HG03097 (cell line): Measurements from ENCODE around the gene EZH1.
A peak's percentile ranks its signal among the peaks of the same experiment; 100 is the strongest.
"Not testable (repeated sequence)": the region's sequence is repeated elsewhere in the genome, so short reads cannot be mapped to it uniquely, and the experiment has no call there.

Experiments
- ATAC-seq: cut with Tn5 transposase; IDR thresholded peaks from one replicate; pipeline ENCODE4 v1.9.1; 2021; ENCODE audit not compliant: unreplicated experiment, low FRiP score

EZH1 gene

DNA sequence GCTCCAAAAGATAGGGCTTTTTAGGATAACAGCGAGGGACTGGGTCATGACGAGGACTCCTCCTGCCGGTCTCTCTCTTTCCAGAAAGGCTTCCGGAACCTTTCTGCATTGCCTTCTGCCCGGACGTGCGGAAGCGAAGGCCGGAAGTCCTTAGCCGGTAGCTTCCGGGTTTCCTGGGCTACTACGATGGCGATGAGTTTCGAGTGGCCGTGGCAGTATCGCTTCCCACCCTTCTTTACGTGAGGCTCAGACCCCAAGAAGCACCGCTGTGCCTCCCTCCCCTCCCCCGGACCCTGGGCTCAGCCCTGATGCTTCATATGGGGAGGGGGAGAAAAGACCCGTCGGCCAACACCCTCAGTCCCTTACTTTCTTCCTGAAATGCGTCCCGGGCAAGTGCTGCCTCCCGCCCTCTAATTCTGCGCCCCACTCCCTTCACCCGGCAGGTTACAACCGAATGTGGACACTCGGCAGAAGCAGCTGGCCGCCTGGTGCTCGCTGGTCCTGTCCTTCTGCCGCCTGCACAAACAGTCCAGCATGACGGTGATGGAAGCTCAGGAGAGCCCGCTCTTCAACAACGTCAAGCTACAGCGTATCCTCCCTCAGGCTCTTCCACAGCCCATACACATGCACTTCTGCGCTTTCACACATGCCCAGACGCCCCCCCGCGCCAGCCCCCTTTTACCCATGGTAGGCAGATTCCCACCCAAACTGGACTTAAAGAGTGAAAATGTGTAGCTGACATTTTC, 28.6 kb upstream of the EZH1 start, which contains the start of gene VPS25:
VPS25 (plus strand) TSS at position 160 of the 746 bp plus-strand sequence; CDS start at position 187, 27 bp downstream.
- ATAC-seq: peak; percentile 75

DNA sequence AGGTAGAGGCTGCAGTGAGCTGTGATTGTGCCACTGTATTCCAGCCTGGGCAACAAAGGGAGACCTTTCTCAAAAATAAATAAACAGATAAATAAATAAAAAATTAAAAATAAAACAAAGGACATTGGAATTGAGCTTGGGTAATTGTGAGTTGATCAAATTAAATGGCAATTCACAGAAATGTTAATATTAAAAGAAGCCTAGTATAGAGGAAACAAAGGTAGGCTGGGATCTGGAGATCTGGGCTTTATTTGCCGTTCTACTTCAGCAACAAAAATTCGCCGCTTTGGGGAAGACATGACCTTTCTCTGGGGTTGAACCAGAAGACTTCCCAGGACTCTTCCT, 28.1 kb upstream of the EZH1 start:
- ATAC-seq: no peak

- ATAC-seq: not testable (repeated sequence)
Observed at GRCh38 chr17:42769964-42770363, 25.1 kb upstream of the EZH1 start.

DNA sequence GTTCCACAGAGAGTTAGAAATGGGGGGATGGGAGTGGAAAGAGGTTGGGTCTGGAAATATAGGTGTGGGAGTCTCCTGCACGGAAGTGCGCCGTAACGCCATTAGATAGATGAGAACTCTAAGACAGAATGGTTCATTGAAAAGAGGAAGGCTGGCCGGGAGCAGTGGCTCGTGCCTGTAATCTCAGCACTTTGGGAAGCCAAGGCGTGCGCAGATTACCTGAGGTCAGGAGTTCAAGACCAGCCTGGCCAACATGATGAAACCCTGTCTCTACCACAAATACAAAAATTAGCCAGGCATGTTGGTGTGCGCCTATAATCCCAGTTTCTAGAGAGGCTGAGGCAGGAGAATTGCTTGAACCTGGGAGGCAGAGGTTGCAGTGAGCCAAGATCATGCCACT, 23.2 kb upstream of the EZH1 start:
- not testable (repeated sequence) for ATAC-seq

- no peak for ATAC-seq
Observed at GRCh38 chr17:42767512-42767911, 22.7 kb upstream of the EZH1 start.

DNA sequence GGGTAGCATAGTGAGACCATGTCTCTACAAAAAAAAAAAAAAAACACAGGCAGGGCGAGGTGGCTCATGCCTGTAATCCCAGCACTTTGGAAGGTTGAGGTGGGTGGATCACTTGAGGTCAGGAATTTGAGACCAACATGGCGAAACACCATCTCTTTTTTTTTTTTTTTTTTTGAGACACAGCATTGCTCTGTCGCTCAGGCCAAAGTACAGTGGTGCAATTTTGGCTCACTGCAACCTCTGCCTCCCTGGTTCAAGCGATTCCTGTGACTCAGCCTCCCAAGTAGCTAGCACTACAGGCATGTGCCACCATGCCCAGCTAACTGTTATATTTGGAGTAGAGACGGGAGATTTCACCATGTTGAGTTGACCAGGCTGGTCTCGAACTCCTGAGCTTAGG, 21.3 kb upstream of the EZH1 start:
- ATAC-seq: no peak

DNA sequence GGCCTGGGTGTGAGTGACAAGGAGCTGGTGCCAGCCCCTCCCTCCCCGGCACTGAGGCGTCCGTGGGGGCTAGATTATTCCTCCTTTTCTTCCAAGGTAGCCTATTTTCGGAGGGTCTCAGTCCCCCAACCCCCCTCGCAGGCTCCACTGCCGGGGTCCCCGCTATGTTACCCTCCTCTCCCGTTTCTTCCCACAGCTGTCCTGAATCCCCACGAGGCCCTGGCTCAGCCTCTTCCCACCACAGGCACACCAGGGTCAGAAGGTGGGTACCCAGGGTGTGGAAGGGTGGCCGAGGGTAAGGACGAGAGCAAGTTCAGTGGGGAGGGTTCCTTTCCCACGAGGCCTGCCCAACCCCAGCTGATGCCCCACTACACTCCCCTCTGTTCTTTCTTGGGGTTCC, 16.8 kb upstream of the EZH1 start:
- no peak for ATAC-seq

GRCh38 chr17:42760652-42761581, 16.1 kb upstream of the EZH1 start, which contains the start of gene RAMP2:
TSS of gene RAMP2 (plus strand) at chr17:42761227. CDS start at chr17:42761262, 35 bp downstream.
- no peak for ATAC-seq

GRCh38 chr17:42759982-42760651, 15.3 kb upstream of the EZH1 start:
- no peak for ATAC-seq

DNA sequence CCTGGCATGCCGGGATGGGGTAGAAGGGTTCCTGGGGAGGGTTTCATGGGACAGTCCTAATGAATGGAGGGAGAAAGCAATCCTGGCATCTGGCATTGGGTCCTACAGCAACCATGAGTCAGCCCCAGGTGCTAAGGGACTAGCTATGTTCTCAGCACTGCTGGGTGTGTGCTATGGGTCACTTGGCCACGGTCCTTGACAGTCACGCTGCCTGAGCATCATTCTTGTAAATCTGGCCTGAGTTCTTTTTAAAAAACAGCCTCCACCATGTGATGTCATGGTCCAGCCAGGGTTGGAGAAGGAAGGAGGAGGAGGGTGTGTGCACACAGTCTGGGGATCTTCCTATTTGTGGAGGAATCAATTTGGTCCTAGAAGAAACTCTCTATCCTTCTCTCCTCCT, 9.9 kb upstream of the EZH1 start:
- ATAC-seq: no peak

DNA sequence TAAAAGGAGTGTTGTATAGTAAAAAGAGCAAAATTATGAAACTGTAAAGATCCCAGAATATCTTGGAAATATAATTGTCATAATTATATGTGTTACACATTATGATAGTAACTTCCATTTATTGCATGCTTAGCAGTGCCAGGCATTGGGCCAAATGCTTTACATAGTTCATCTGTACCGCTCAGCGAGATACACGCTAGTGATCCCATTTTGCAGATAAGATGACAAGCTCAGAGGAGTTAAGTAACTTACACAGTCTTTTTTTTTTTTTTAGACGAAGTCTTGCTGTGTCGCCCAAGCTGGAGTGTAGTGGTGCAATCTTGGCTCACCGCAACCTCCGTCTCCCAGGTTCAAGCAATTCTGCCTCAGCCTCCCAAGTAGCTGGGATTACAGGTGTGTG, 6.8 kb upstream of the EZH1 start:
- ATAC-seq: no peak

- no peak for ATAC-seq
Observed at GRCh38 chr17:42750739-42751344, 6.0 kb upstream of the EZH1 start.

DNA sequence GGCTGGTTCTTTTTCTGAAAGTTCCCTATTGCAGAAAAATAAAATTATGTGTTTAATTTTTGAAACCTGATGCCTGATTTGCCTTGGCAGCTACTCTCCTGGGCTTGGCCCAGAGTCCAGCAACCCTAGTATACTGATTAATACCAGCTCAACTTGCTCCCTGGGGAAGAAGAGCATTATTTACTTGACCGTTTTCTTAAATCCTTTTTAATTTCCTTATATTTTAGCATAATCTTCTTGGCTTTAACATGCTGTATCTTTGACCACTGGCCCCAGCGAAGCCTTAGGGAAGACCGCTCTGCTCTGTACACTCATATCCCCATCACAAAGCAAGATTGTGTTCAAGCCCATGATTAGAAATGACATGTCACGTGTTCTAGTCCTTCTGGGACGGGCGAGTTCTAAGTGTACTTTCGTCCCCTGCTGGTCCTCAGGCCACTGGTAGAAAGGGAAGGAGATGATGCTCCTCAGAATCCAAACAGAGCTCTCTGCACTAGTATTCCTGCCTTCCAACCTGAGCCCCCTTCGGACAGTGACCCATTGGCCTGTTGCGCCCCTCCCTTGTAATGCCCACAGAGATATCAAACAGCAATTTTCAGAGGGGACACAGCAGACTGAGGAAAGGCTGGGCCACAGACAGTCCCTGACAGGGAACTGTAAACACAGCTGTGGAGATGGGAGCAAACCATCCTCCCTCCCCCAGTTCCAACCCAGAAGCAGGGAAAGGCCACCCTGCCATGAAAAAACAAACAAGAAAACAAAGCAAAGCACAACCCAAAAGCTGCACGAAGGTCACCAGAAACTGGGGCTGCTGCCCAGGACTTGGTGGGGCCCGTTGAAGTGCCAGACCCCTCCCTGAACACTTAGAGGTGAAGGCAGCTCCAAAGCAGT, 4.3 kb upstream of the EZH1 start:
- ATAC-seq: no peak

DNA sequence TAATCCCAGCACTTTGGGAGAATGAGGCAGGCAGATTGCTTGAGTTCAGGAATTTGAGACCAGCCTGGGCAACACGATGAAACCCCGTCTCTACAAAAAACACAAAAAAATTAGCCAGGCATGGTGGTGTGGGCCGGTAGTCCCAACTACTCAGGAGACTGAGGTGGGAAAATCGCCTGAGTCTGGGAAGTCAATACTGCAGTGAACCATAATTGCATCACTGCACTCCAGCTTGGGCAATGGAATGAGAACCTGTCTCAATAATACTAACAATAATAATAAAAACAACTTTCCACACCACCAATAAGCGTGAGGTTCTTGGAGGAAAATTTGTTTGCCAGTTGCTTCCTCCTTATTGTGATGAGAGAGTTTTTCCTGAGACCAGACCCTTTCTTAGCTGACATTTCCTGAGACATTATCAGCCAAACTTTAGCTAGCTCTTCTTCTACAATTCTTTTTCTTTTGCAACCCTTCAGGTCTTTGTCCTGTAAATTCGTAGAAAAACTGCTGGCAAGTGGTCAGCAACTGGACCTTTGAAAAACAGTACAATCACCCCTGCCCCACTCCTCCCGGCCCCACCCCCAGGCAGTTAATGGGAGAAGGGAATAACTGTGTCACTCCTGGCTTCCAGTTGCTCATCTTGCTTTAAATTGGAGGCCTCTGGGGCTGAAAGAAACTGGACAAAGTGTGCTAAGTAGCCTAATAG, 3.5 kb upstream of the EZH1 start:
- ATAC-seq: no peak

GRCh38 chr17:42744283-42744805, 496 bp downstream of the EZH1 start:
- peak; percentile 44 for ATAC-seq

GRCh38 chr17:42743595-42744282, 1.1 kb downstream of the EZH1 start:
- ATAC-seq: no peak

GRCh38 chr17:42742916-42743315, 1.9 kb downstream of the EZH1 start:
- ATAC-seq: not testable (repeated sequence)

DNA sequence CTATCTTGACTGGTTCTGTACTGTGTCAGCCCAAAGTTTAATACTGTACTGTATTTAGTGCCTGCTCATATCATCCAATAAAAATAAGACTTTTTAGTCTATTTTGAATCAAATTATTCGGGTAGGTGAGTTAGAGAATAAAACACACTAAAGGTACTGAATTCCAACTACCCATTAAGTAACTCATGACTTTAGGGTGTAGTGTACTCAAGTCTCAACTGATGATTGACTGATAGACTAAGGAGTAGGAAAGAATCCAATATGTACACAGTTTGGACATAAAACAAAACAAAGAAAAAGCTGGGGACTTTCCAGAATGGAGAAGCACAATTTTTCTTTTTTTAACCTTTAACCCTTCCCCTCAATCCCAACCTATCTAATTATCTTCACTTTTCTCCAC, 4.1 kb downstream of the EZH1 start:
- no peak for ATAC-seq
